Activated CD8-positive, alpha-beta memory T cell treated with anti-CD3 and anti-CD28 coated beads for 48 hours (primary cell): Measurements from ENCODE around the gene ATG9A.

Source experiments
- DNase-seq, 3 experiments: peaks; one replicate each; pipeline ENCODE4 v3.0.0-alpha.2; 2020; ENCODE audit warnings: low read depth in 2 of 3, low spot score in 2 of 3

The ATG9A gene

DNA sequence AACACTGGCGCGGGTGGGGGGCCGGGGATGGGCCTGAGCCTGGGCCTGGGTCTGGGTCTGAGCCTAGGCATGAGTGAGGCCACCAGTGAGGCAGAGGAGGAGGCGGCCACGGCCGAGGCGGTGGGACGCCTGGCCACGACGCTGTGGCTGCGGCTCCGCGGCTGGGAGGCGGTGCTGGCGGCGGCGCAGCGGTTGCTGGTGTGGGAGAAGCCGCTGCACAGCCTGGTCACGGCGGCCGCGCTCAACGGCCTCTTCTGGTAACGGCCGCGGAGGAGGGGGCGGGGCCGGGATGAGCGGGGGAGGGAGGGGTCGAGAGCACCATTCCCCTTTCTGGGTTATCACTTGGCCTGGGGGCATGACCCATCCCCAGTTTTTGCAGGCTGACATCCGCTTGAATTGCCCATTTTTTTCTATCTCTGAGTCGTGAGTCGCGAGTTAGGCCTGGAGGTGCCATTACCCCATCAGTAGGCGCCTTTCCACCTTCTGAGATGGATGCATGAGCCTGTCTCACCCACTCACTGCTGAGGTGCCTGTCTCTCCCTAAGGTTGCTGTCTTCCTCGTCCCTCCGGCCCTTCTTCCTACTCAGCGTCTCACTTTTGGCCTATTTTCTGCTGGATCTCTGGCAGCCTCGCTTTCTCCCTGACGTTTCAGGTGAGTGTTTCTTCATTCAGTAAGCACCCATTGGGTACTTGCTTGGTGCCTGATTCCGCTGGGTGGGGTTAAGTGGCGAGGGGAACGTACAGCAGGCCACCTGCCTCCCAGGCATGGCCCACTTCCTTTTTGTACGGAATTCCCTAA, 50.9 kb downstream of the ATG9A start:
- DNase-seq, result no peak

GRCh38 chr2:219177552-219178376, 51.7 kb downstream of the ATG9A start, which contains the start of gene RETREG2:
TSS of gene RETREG2 (plus strand) at chr2:219178275. CDS start at chr2:219178353, 78 bp downstream.
- peak; percentile 62 to 67 (median 62) for DNase-seq

- DNase-seq, result peak; percentile 61 to 84 (median 61)
Measured at GRCh38 chr2:219176818-219177551, 52.5 kb downstream of the ATG9A start, which contains the start of gene CNPPD1. TSS of gene CNPPD1 (minus strand) at chr2:219176925. CDS start at chr2:219176828, 97 bp downstream.

GRCh38 chr2:219175928-219176817, 53.3 kb downstream of the ATG9A start:
- no peak for DNase-seq

DNA sequence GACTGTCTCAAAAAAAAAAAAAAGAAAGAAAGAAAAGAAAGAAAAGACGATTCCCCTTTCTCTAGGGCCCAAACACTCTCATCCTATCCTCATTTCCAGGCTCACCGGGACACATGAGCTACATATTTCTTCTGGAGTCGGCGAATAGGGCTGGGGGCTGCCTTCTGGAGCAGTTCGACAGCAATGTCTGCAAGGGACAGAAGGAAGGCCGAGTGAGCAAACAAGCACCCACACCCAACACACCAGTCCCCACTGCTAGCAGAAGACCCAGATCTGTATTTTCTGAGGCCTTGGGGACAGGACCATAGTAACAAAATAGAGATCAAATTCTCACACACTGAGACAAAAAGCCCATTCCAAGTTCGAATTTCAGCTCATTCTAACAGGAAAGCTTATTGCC, 54.0 kb downstream of the ATG9A start:
- DNase-seq, result no peak

GRCh38 chr2:219174801-219175200, 54.6 kb downstream of the ATG9A start:
- DNase-seq, result no peak

DNA sequence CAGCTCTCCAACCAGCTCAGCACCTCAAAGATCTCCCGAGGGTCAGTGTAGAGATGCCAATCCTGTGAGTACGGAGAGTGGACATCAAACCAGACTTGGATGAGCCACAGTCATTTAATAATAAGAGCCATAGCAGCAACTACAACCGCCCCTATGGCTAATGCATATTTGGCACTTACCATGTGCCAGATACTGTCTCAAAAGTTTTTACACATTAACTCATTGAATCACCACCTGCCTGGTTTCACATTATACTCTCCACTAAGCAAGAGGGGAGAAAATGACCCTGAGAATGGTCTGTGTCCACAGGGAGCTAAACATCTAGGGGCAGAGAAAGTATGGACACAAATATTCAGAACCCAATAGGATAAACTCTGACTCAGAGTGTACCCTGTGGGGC, 55.3 kb downstream of the ATG9A start:
- DNase-seq, result no peak

GRCh38 chr2:219173176-219173575, 56.3 kb downstream of the ATG9A start:
- no peak for DNase-seq

DNA sequence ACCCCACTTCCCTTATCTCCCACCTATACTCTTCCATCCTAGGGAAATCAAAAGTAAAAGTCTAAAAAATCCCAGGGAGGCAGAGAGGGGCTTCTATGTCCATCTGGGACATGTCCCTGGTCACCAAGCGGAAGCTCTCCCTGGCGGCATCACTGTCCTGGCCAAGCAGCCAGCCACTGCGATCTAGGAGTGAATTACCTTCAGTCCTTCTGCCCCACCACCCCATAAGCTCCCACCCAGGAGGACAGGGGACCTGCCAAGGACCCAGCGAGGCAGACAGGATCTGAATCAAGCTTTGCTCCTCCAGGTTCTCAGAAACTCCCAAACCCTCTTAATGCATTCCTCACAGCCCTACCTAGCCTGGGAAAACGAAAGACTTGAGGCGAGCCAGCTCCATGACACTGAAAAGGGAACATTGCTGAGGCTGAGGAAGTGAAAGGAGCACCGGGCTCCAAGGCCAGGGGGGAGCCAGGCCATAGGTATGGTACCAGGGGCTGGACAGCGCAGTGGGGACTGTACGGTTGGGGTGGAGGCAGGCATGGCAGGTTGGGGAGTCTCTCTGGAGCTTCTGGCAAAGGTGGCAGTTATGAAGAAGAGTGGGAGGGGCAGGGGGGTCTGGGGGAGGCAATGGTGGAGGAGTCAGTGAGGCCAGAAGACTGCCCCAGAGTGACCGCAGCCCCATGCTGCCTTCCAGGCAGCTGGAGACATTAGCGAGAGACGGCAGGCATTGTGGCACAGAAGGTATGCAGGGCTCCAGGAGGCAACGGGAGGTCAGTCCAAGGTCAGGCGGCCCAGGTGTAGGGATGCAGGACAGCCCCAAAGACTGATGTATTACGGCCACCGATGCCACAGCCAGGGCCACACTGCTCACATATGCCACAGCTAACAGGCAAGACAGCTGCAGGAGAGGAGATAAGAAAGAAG, 56.9 kb downstream of the ATG9A start:
- no peak for DNase-seq

DNA sequence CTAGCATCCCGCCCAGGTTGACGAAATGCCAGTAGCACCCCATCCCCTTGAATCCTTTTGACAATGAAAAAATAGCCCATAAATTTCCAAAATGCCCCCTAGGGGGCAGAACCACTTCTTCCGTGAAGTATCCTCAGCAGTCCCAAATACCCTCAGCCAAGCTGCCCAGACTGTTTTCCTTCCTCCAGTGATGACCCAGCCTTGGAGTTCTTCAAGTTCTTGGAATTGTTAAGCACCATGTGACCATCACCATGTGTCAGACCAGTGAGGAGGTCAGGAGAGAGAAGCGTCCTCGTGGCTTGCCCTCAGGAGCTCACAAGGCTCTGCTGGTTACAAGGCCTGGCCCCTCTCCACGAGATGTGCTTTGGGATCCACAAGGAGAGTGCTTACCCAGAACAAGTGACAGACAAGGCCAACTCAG, 58.2 kb downstream of the ATG9A start:
- no peak for DNase-seq

DNA sequence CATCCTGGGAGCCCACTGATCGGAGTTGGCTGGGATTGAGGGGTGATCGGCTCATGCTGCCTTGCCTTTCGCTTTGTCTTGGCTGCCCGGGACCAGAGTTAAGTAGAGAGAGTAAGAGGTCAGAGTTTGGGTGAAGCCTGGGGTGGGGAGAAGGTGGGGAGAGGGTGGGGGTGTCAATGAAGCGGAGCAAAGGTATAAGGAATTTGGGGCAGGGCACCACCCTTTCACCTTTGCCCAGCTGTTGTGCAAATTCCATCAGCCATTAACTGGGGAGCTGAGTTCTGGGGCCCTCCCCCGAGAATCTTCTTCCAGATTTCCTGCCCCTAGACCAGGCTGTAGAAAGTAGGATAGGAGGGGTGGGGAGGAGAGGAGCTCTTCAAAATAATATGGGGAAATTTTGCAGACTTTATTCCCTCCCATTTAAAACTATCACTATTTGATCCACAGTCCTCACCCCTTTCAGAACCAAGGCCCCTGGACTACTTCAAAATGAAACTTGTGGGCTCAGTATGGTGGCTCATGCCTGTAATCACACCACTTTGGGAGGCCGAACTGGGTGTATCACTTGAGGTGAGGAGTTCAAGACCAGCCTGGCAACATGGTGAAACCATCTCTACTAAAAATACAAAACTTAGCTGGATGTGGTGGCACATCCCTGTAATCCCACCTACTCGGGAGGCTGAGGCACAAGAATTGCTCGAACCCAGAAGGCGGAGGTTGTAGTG, 59.3 kb downstream of the ATG9A start, which contains the start of gene SLC23A3:
Gene SLC23A3 (minus strand): TSS at position 100 of the 725 bp plus-strand sequence. CDS start 45 bp downstream, at position 55.
- no peak for DNase-seq
